Measurements from ENCODE around the gene EVPL.
A peak's percentile ranks its signal among the peaks of the same experiment; 100 is the strongest.
"Not testable (repeated sequence)": the region's sequence is repeated elsewhere in the genome, so short reads cannot be mapped to it uniquely, and the experiment has no call there.

The EVPL gene

DNA sequence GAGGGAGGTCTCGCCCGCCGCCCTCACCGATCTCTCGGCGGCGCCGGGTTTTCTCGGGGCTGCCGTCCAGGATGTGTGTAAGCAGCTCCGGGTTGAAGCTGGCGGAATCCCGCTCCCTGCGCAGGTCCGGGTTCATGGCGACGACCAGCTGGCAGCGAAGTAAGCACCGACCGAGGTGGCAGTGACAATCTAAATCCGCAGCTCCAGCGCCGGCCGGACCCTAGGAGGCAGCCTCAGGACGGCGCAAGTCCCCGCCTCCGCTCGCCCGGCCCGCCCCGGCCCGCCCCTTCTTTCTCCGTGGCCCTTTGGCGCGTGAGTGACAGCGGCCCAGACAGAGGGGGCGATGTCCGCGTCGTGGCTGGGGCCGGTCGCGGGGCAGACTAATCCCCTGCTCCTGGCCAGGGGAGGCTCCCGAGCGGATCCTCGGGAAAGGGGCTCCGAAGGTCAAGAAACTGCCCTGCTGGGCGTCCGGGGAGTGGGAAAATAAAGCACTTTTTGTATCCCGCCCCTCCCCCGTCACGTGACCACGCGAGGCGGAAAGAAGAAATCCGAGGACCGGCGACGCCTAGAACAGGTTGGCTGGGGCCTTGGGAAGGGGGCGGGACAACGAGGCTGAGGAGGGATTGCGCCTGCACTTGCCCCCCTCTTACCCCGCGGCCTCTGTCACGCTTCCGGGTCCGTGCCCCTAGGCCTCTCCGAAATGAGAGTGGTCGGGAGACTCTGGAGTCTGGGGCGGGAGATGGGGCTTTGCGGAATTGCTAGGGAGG lies 48.0 kb downstream of the EVPL start, which contains the start of the genes ACOX1 and TEN1:
ACOX1 (minus strand) TSS at position 229 of the 767 bp plus-strand sequence; CDS start at position 136, 93 bp downstream.
TEN1 (plus strand) TSS at position 303 of the 767 bp plus-strand sequence. CDS start 6,953 bp downstream, outside the sequence.
- WGBS (ENCODE audit: insufficient coverage), result under 1% methylated on average over 54 of the region's 72 CpGs
- Histone ChIP-seq H3K27ac (ENCODE audit: insufficient read depth in 1 of 2, low read depth in 1 of 2, low read length in 2 of 2, poor library complexity in 1 of 2, severe bottlenecking in 2 of 2) (peak within 1 kb of the TSS; percentile 98 to 99), H3K9me3 (ENCODE audit: control extremely low read depth in 1 of 5, control insufficient read depth in 4 of 5, insufficient read depth in 2 of 5, low read depth in 1 of 5, low read length in 4 of 5) (no peaks in the 10 kb centered on the region), H3K36me3 (ENCODE audit: control insufficient read depth in 4 of 4, insufficient read depth in 4 of 4, low read length in 3 of 4) (peaks cover 0 to 3% (median 2%) of the 10 kb centered on the region in 4 experiments), H3K4me3 (ENCODE audit: control insufficient read depth in 1 of 7, extremely low read depth in 1 of 7, insufficient read depth in 4 of 7, low read depth in 2 of 7, low read length in 6 of 7) (peak within 1 kb of the TSS; percentile 80 to 90 (median 86)), H3K4me1 (ENCODE audit: control extremely low read depth in 1 of 4, control insufficient read depth in 4 of 4, insufficient read depth in 4 of 4, low read length in 3 of 4) (peaks cover 10 to 33% (median 21%) of the 10 kb centered on the region in 4 experiments), H3K27me3 (replicated peaks in 2 of 5; ENCODE audit: control insufficient read depth in 4 of 5, insufficient read depth in 5 of 5, low read length in 4 of 5) (no peaks in the 10 kb centered on the region)
- DNase-seq, result peak; percentile 98 to 99 (median 98)
- ChIA-PET POLR2A (interaction anchor here (0.5 to 1.6 kb wide), 2 partner anchors 18 to 395 kb away, joined by 3 to 6 read pairs; no protein-coding TSS in a partner anchor), CTCF (interaction anchor here (0.8 to 1.3 kb wide), 3 partner anchors 10 to 26 kb away, joined by 4 read pairs; no protein-coding TSS in a partner anchor)

DNA sequence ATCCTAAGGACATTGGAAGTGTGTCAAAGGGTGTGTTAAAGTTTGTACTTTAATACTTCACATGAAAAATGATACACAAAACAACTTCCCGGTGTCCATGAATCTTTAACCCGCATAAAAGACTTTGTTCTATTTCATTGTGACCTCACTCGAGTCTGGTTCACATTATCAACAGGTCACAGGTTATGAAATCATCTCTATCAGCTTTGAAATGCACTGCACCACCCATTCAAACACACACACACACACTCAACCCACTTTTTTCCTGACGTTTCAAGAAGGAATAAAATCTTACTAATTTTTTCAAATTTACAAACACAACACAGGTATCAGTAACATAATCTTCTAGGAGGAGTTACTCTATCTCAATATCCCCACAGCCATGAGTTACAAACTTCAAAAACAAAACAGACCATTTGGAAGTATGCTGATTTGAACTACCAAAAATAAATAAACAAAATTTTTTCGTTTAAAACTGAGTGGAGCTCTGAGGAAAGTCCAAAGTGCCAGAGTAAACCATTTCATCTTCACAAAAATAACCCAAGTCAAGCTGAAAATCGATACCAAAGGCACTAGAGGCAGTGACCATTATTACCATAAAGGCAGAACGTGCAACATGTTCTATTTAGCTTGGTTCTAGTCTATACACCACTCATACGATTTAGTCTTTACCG lies 50.8 kb downstream of the EVPL start:
- 90% methylated on average over 6 of the region's 9 CpGs for WGBS (ENCODE audit: insufficient coverage)
- H3K4me1 ChIP-seq (ENCODE audit: control extremely low read depth in 1 of 4, control insufficient read depth in 4 of 4, insufficient read depth in 4 of 4, low read length in 3 of 4), result peaks cover 10 to 30% (median 20%) of the 10 kb centered on the region in 4 experiments
- no peak overlapping the region for H3K4me3 ChIP-seq (ENCODE audit: control insufficient read depth in 1 of 7, extremely low read depth in 1 of 7, insufficient read depth in 4 of 7, low read depth in 2 of 7, low read length in 6 of 7)
- H3K27me3 ChIP-seq (replicated peaks in 2 of 5; ENCODE audit: control insufficient read depth in 4 of 5, insufficient read depth in 5 of 5, low read length in 4 of 5), result no peaks in the 10 kb centered on the region
- POLR2A ChIA-PET, result no interaction called here
- no peak for DNase-seq
- CTCF ChIA-PET, result interaction anchor here (1.4 kb wide), 1 partner anchor 11 kb away, joined by 3 read pairs; no protein-coding TSS in a partner anchor
- peaks cover 0 to 15% (median 7%) of the 10 kb centered on the region in 4 experiments for H3K36me3 ChIP-seq (ENCODE audit: control insufficient read depth in 4 of 4, insufficient read depth in 4 of 4, low read length in 3 of 4)
- no peak overlapping the region for H3K27ac ChIP-seq (ENCODE audit: insufficient read depth in 1 of 2, low read depth in 1 of 2, low read length in 2 of 2, poor library complexity in 1 of 2, severe bottlenecking in 2 of 2)
- H3K9me3 ChIP-seq (ENCODE audit: control extremely low read depth in 1 of 5, control insufficient read depth in 4 of 5, insufficient read depth in 2 of 5, low read depth in 1 of 5, low read length in 4 of 5), result no peaks in the 10 kb centered on the region

DNA sequence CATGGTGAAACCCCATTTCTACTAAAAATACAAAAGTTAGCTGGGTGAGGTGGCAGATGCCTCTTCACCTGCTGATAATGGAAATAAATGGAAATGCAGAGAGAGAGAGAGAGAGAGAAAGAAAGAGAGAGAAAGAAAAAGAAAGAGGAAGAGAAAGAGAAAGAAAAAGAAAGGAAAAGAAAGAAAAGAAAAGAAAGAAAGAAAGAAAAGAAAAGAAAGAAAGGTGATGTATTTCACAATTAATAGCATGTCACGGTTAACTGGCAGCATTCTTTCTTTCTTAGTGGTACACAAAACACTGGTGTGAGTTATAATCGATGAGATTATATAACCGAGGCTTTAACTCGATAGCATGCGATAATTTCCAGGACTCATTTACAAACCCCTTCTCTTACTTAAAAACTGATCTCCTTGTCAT lies 51.3 kb downstream of the EVPL start:
- Histone ChIP-seq H3K9me3 (ENCODE audit: control extremely low read depth in 1 of 5, control insufficient read depth in 4 of 5, insufficient read depth in 2 of 5, low read depth in 1 of 5, low read length in 4 of 5) (no peaks in the 10 kb centered on the region), H3K36me3 (ENCODE audit: control insufficient read depth in 4 of 4, insufficient read depth in 4 of 4, low read length in 3 of 4) (peaks cover 1 to 15% (median 8%) of the 10 kb centered on the region in 4 experiments), H3K4me3 (ENCODE audit: control insufficient read depth in 1 of 7, extremely low read depth in 1 of 7, insufficient read depth in 4 of 7, low read depth in 2 of 7, low read length in 6 of 7) (no peak overlapping the region), H3K27me3 (replicated peaks in 2 of 5; ENCODE audit: control insufficient read depth in 4 of 5, insufficient read depth in 5 of 5, low read length in 4 of 5) (no peaks in the 10 kb centered on the region), H3K27ac (ENCODE audit: insufficient read depth in 1 of 2, low read depth in 1 of 2, low read length in 2 of 2, poor library complexity in 1 of 2, severe bottlenecking in 2 of 2) (no peak overlapping the region), H3K4me1 (ENCODE audit: control extremely low read depth in 1 of 4, control insufficient read depth in 4 of 4, insufficient read depth in 4 of 4, low read length in 3 of 4) (peaks cover 10 to 28% (median 18%) of the 10 kb centered on the region in 4 experiments)
- CTCF ChIA-PET, result interaction anchor here (1.0 kb wide), 1 partner anchor 27 kb away, joined by 3 read pairs; no protein-coding TSS in a partner anchor
- POLR2A ChIA-PET, result no interaction called here
- 100% methylated on average over 1 of the region's 5 CpGs for WGBS (ENCODE audit: insufficient coverage)
- DNase-seq, result no peak

DNA sequence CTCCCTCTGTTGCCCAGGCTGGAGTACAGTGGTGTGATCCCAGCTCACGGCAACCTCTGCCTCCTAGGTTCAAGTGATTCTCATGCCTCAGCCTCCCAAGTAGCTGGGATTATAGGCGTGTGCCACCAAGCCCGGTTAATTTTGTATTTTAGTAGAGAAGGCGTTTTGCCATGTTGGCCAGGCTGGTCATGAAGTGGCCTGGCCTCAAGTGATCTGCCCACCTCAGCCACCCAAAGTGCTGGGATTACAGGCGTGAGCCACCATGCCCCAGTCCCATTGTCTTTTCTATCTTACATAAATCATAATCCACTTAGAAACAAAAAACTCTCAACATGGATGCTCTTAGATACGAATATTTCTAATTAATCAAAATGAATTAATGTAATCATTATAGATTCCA lies 51.9 kb downstream of the EVPL start:
- ChIA-PET POLR2A (interaction anchor here (0.6 kb wide), 1 partner anchor 66 kb away, joined by 3 read pairs; no protein-coding TSS in a partner anchor), CTCF (interaction anchor here (1.0 kb wide), 1 partner anchor 28 kb away, joined by 3 read pairs; no protein-coding TSS in a partner anchor)
- not testable (repeated sequence) for H3K9me3 ChIP-seq (ENCODE audit: control extremely low read depth in 1 of 5, control insufficient read depth in 4 of 5, insufficient read depth in 2 of 5, low read depth in 1 of 5, low read length in 4 of 5); H3K27ac ChIP-seq (ENCODE audit: insufficient read depth in 1 of 2, low read depth in 1 of 2, low read length in 2 of 2, poor library complexity in 1 of 2, severe bottlenecking in 2 of 2); H3K27me3 ChIP-seq (replicated peaks in 2 of 5; ENCODE audit: control insufficient read depth in 4 of 5, insufficient read depth in 5 of 5, low read length in 4 of 5); H3K4me3 ChIP-seq (ENCODE audit: control insufficient read depth in 1 of 7, extremely low read depth in 1 of 7, insufficient read depth in 4 of 7, low read depth in 2 of 7, low read length in 6 of 7); DNase-seq
- H3K4me1 ChIP-seq (ENCODE audit: control extremely low read depth in 1 of 4, control insufficient read depth in 4 of 4, insufficient read depth in 4 of 4, low read length in 3 of 4), result peaks cover 6 to 22% (median 16%) of the 10 kb centered on the region in 4 experiments
- WGBS (ENCODE audit: insufficient coverage), result 97% methylated on average over 5 of the region's 6 CpGs
- peaks cover 3 to 19% (median 10%) of the 10 kb centered on the region in 4 experiments for H3K36me3 ChIP-seq (ENCODE audit: control insufficient read depth in 4 of 4, insufficient read depth in 4 of 4, low read length in 3 of 4)

DNA sequence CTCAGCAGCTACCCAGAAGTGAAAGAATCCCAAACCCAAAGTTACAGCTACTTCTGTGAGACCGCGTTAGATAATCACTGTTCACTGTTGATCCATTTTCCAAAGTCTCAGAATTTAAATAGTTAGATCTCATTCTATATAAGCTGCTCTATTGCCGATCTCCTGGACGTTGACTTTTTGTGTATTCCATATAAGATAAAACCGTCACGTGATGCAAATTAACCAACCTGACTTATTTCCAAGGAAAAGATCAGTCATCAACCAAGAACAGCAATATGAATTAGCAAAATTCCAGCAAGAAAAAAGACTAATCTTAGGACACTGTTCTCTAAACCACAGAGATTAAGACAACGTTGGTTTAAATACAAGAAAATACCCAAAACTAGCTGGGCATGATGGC lies 56.5 kb downstream of the EVPL start:
- no peak overlapping the region for H3K27ac ChIP-seq (ENCODE audit: insufficient read depth in 1 of 2, low read depth in 1 of 2, low read length in 2 of 2, poor library complexity in 1 of 2, severe bottlenecking in 2 of 2)
- H3K4me3 ChIP-seq (ENCODE audit: control insufficient read depth in 1 of 7, extremely low read depth in 1 of 7, insufficient read depth in 4 of 7, low read depth in 2 of 7, low read length in 6 of 7), result no peak overlapping the region
- peaks cover 5 to 16% (median 12%) of the 10 kb centered on the region in 4 experiments for H3K36me3 ChIP-seq (ENCODE audit: control insufficient read depth in 4 of 4, insufficient read depth in 4 of 4, low read length in 3 of 4)
- POLR2A ChIA-PET, result interaction anchor here (0.5 kb wide), 1 partner anchor 647 kb away, joined by 3 read pairs; no protein-coding TSS in a partner anchor
- no peak for DNase-seq
- no peaks in the 10 kb centered on the region for H3K27me3 ChIP-seq (replicated peaks in 2 of 5; ENCODE audit: control insufficient read depth in 4 of 5, insufficient read depth in 5 of 5, low read length in 4 of 5)
- H3K9me3 ChIP-seq (ENCODE audit: control extremely low read depth in 1 of 5, control insufficient read depth in 4 of 5, insufficient read depth in 2 of 5, low read depth in 1 of 5, low read length in 4 of 5), result no peaks in the 10 kb centered on the region
- peaks cover 0 to 5% (median 0%) of the 10 kb centered on the region in 4 experiments for H3K4me1 ChIP-seq (ENCODE audit: control extremely low read depth in 1 of 4, control insufficient read depth in 4 of 4, insufficient read depth in 4 of 4, low read length in 3 of 4)
- CTCF ChIA-PET, result interaction anchor here (1.4 to 1.5 kb wide), 2 partner anchors 38 to 41 kb away, joined by 3 read pairs; no protein-coding TSS in a partner anchor
- 100% methylated on average over 1 of the region's 7 CpGs for WGBS (ENCODE audit: insufficient coverage)

DNA sequence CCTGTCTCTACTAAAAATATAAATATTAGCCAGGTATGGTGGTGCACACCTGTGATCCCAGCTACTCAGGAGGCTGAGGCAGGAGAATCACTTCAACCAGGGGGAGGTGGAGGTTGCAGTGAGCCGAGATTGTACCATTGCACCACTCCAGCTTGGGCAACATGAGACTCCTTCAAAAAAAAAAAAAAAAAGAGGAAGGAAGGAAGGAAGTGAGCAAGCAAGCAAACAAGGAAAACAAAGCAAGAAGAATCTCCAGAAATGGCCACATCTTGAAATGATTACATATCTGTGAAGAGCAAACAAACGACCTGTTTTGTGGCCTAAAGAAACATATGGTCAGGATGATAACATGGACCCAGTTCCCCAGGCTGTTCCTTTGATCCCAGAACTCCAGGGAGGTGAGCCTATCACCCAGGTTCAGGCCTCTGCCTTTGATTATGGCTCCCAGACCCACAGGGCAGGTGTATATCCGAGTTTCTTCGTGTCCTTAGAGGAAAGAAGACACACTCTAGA lies 57.0 kb downstream of the EVPL start:
- H3K27ac ChIP-seq (ENCODE audit: insufficient read depth in 1 of 2, low read depth in 1 of 2, low read length in 2 of 2, poor library complexity in 1 of 2, severe bottlenecking in 2 of 2), result no peak overlapping the region
- ChIA-PET POLR2A (interaction anchor here (0.5 kb wide), 1 partner anchor 646 kb away, joined by 3 read pairs; no protein-coding TSS in a partner anchor), CTCF (interaction anchor here (1.4 to 1.5 kb wide), 2 partner anchors 38 to 41 kb away, joined by 3 read pairs; no protein-coding TSS in a partner anchor)
- H3K9me3 ChIP-seq (ENCODE audit: control extremely low read depth in 1 of 5, control insufficient read depth in 4 of 5, insufficient read depth in 2 of 5, low read depth in 1 of 5, low read length in 4 of 5), result no peaks in the 10 kb centered on the region
- H3K27me3 ChIP-seq (replicated peaks in 2 of 5; ENCODE audit: control insufficient read depth in 4 of 5, insufficient read depth in 5 of 5, low read length in 4 of 5), result no peaks in the 10 kb centered on the region
- H3K4me1 ChIP-seq (ENCODE audit: control extremely low read depth in 1 of 4, control insufficient read depth in 4 of 4, insufficient read depth in 4 of 4, low read length in 3 of 4), result peaks cover 0 to 5% (median 0%) of the 10 kb centered on the region in 4 experiments
- peak in 1 of 3 donors; percentile 23 for DNase-seq
- WGBS (ENCODE audit: insufficient coverage), result 53% methylated on average over 2 of the region's 4 CpGs
- H3K36me3 ChIP-seq (ENCODE audit: control insufficient read depth in 4 of 4, insufficient read depth in 4 of 4, low read length in 3 of 4), result peaks cover 5 to 16% (median 13%) of the 10 kb centered on the region in 4 experiments
- no peak overlapping the region for H3K4me3 ChIP-seq (ENCODE audit: control insufficient read depth in 1 of 7, extremely low read depth in 1 of 7, insufficient read depth in 4 of 7, low read depth in 2 of 7, low read length in 6 of 7)
